GM12874 (cell line): Measurements from ENCODE around the gene ZNF513.

Source experiments
- CTCF ChIP-seq: IDR thresholded peaks from 2 replicates; pipeline ENCODE4 v1.5.1; 2011; ENCODE audit warnings: low read depth, mild to moderate bottlenecking, control low read depth, low read length, moderate library complexity; ENCODE audit not compliant: insufficient read depth

ZNF513 gene

GRCh38 chr2:27379383-27379835 lies 1.1 kb downstream of the ZNF513 start:
- TF ChIP-seq CTCF, result no peak

GRCh38 chr2:27378809-27379290 lies 1.7 kb downstream of the ZNF513 start:
- no peak for TF ChIP-seq CTCF

GRCh38 chr2:27378096-27378808 lies 2.3 kb downstream of the ZNF513 start:
- peak; percentile 10; the same call in 1 of the 2 replicates for TF ChIP-seq CTCF

GRCh38 chr2:27377618-27378095 lies 2.9 kb downstream of the ZNF513 start:
- no peak for TF ChIP-seq CTCF

- TF ChIP-seq CTCF, result no peak
Observed at GRCh38 chr2:27376866-27377617, 3.5 kb downstream of the ZNF513 start.

GRCh38 chr2:27376151-27376865 lies 4.2 kb downstream of the ZNF513 start:
- TF ChIP-seq CTCF, result no peak
